Measurements from ENCODE around the gene MAPK10.

GRCh38 chr4:86044593-86044985 is 315.3 kb downstream of the MAPK10 start:
- TF ChIP-seq CTCF (IDR thresholded peaks at IDR 0.05) (no peak), POLR2A (IDR thresholded peaks at IDR 0.05) (no peak)
